Stimulated activated CD8-positive, alpha-beta memory T cell treated with anti-CD3 and anti-CD28 coated beads, Interleukin-2, amount 100 ng/mL, for 1 hour (primary cell): ENCODE data around the gene SHC1.

Experiments used
- DNase-seq, 2 donors: peaks; one replicate each; pipeline ENCODE4 v3.0.0-alpha.2; 2020; ENCODE audit warnings: low read depth in 2 of 2

SHC1 gene

GRCh38 chr1:154970631-154971340 lies at the start of gene SHC1:
TSS of gene SHC1 (minus strand) at chr1:154970747. CDS start at chr1:154970526, 221 bp downstream.
- no peak for DNase-seq

- no peak for DNase-seq
Observed at GRCh38 chr1:155019377-155020245, 49.1 kb upstream of the SHC1 start.

GRCh38 chr1:155018617-155019348 lies 48.2 kb upstream of the SHC1 start:
- DNase-seq, result no peak

GRCh38 chr1:155017946-155018316 lies 47.4 kb upstream of the SHC1 start:
- no peak for DNase-seq

GRCh38 chr1:155017041-155017945 lies 46.7 kb upstream of the SHC1 start:
- DNase-seq, result peak; percentile 81 to 83

- DNase-seq, result no peak
Observed at GRCh38 chr1:155016231-155016831, 45.8 kb upstream of the SHC1 start.

GRCh38 chr1:155015527-155016230 lies 45.1 kb upstream of the SHC1 start:
- DNase-seq, result no peak

- no peak for DNase-seq
Observed at GRCh38 chr1:155014709-155015508, 44.4 kb upstream of the SHC1 start.

- DNase-seq, result no peak
Observed at GRCh38 chr1:155013632-155014031, 43.1 kb upstream of the SHC1 start.

GRCh38 chr1:155012776-155013602 lies 42.4 kb upstream of the SHC1 start:
- no peak for DNase-seq

GRCh38 chr1:155012026-155012546 lies 41.5 kb upstream of the SHC1 start:
- DNase-seq, result no peak

- no peak for DNase-seq
Observed at GRCh38 chr1:155011437-155012025, 41.0 kb upstream of the SHC1 start.

GRCh38 chr1:155011004-155011416 lies 40.5 kb upstream of the SHC1 start:
- DNase-seq, result no peak

GRCh38 chr1:155010211-155010918 lies 39.8 kb upstream of the SHC1 start:
- DNase-seq, result no peak

- DNase-seq, result no peak
Observed at GRCh38 chr1:155009742-155010141, 39.2 kb upstream of the SHC1 start.

- no peak for DNase-seq
Observed at GRCh38 chr1:155009221-155009711, 38.7 kb upstream of the SHC1 start.
